Metanephros (tissue), 1 donor: ENCODE results near the gene TMEM201. TPM values are rescaled to one million over a fixed set of nuclear protein-coding genes. Genes with fewer than 3 reads are reported as not detected.

Experiments used
- total RNA-seq: library from RNA; depleted of rRNA; stranded (reverse); fragments of >200 nt; gene quantifications from one replicate; pipeline ENCODE4 v1.2.3, GENCODE V29; 2014

Gene TMEM201, protein sequence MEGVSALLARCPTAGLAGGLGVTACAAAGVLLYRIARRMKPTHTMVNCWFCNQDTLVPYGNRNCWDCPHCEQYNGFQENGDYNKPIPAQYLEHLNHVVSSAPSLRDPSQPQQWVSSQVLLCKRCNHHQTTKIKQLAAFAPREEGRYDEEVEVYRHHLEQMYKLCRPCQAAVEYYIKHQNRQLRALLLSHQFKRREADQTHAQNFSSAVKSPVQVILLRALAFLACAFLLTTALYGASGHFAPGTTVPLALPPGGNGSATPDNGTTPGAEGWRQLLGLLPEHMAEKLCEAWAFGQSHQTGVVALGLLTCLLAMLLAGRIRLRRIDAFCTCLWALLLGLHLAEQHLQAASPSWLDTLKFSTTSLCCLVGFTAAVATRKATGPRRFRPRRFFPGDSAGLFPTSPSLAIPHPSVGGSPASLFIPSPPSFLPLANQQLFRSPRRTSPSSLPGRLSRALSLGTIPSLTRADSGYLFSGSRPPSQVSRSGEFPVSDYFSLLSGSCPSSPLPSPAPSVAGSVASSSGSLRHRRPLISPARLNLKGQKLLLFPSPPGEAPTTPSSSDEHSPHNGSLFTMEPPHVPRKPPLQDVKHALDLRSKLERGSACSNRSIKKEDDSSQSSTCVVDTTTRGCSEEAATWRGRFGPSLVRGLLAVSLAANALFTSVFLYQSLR
- total RNA-seq = 23.1 TPM

DNA sequence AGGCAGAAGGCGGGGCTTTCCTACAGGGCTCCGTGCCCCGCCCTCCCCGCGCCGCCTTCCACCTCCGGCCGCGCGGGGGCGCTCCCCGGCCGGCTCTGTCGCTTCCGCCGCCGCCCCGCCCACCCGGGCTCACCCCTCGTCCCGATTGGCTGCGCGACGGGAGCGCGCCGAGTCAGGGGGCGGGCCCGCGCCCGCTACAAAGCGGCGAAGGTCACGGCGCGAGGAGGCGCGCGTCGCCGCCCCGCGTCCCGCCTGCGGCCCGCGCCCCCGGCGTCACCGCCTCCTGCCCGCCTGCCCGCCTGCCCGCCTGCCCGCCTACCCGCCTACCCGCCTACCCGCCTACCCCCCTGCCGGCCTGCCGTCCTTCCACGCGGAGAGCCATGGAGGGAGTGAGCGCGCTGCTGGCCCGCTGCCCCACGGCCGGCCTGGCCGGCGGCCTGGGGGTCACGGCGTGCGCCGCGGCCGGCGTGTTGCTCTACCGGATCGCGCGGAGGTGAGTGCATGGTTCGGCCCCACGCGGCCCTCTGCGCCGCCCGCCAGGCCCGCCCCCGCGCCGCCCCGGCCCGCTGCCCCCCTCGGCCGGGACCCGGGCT lies at the start of gene TMEM201:
TMEM201 (plus strand) TSS at position 361 of the 593 bp plus-strand sequence; CDS start at position 381, 20 bp downstream.

GRCh38 chr1:9539165-9539828 lies 49.4 kb upstream of the TMEM201 start, which contains the start of gene SLC25A33:
Gene SLC25A33, plus strand, starts transcription at chr1:9539465. Its CDS starts 227 bp downstream, at chr1:9539692.

GRCh38 chr1:9651565-9652378 lies 63.1 kb downstream of the TMEM201 start, which contains the start of gene PIK3CD:
Gene PIK3CD, plus strand, starts transcription at chr1:9651731. Its CDS starts 58,725 bp downstream, at chr1:9710456.

Other genes with a start within 250 kb of the TMEM201 start
- gene SLC25A33, start 49.4 kb upstream of the TMEM201 start, total RNA-seq = 6.8 TPM
- 13.8 TPM for gene PIK3CD, start 62.8 kb downstream of the TMEM201 start, total RNA-seq
- gene CLSTN1, start 235.1 kb downstream of the TMEM201 start, total RNA-seq = 114 TPM